ENCODE data around the gene F11R. TPM values are rescaled to one million over a fixed set of nuclear protein-coding genes. Genes with fewer than 3 reads are reported as not detected.
"Not testable (repeated sequence)": the region's sequence is repeated elsewhere in the genome, so short reads cannot be mapped to it uniquely, and the experiment has no call there.

Gene F11R
- total RNA-seq (2014; rRNA removed; shearing (Covaris generic)) = 7.3 and 9.2 TPM in 2 replicates

GRCh38 chr1:161020509-161021164 is at the start of gene F11R:
F11R (minus strand) TSS chr1:161021152; CDS start chr1:161021073, 79 bp downstream.
- DNase-seq (ENCODE audit: low spot score) = peak; percentile 28

- DNase-seq (ENCODE audit: low spot score) = peak; percentile 65
Measured at GRCh38 chr1:161069731-161070270, 48.8 kb upstream of the F11R start, which contains the start of gene ARHGAP30. ARHGAP30 (minus strand) TSS chr1:161069891; CDS start chr1:161069624, 267 bp downstream.

GRCh38 chr1:161069241-161069640 is 48.3 kb upstream of the F11R start:
- no peak for DNase-seq (ENCODE audit: low spot score)

GRCh38 chr1:161068306-161069234 is 47.6 kb upstream of the F11R start:
- DNase-seq (ENCODE audit: low spot score) = peak; percentile 66

- no peak for DNase-seq (ENCODE audit: low spot score)
Measured at GRCh38 chr1:161066694-161067093, 45.7 kb upstream of the F11R start.

- DNase-seq (ENCODE audit: low spot score) = not testable (repeated sequence)
Measured at GRCh38 chr1:161065681-161066080, 44.7 kb upstream of the F11R start.

- not testable (repeated sequence) for DNase-seq (ENCODE audit: low spot score)
Measured at GRCh38 chr1:161063936-161064335, 43.0 kb upstream of the F11R start.

- no peak for DNase-seq (ENCODE audit: low spot score)
Measured at GRCh38 chr1:161061419-161061818, 40.5 kb upstream of the F11R start.

GRCh38 chr1:161059293-161059692 is 38.3 kb upstream of the F11R start:
- DNase-seq (ENCODE audit: low spot score) = no peak

GRCh38 chr1:161054805-161055204 is 33.9 kb upstream of the F11R start:
- DNase-seq (ENCODE audit: low spot score) = no peak

- no peak for DNase-seq (ENCODE audit: low spot score)
Measured at GRCh38 chr1:161054232-161054631, 33.3 kb upstream of the F11R start.

- DNase-seq (ENCODE audit: low spot score) = no peak
Measured at GRCh38 chr1:161052899-161053298, 31.9 kb upstream of the F11R start.

GRCh38 chr1:161051219-161051618 is 30.3 kb upstream of the F11R start:
- DNase-seq (ENCODE audit: low spot score) = no peak

GRCh38 chr1:161048949-161049722 is 28.2 kb upstream of the F11R start:
- DNase-seq (ENCODE audit: low spot score) = no peak

- no peak for DNase-seq (ENCODE audit: low spot score)
Measured at GRCh38 chr1:161047436-161048420, 26.8 kb upstream of the F11R start.

- DNase-seq (ENCODE audit: low spot score) = no peak
Measured at GRCh38 chr1:161046605-161047228, 25.8 kb upstream of the F11R start.

GRCh38 chr1:161045736-161046604 is 25.0 kb upstream of the F11R start, which contains the start of gene USF1:
USF1 (minus strand) TSS chr1:161045977; CDS start chr1:161043275, 2,702 bp downstream.
- DNase-seq (ENCODE audit: low spot score) = peak; percentile 97

- DNase-seq (ENCODE audit: low spot score) = peak; percentile 73
Measured at GRCh38 chr1:161044908-161045735, 24.2 kb upstream of the F11R start.
